CD4-positive, alpha-beta T cell treated with Interferon gamma for 1 hour (primary cell): Measurements from ENCODE around the gene POLR3K.

Experiments
- DNase-seq: peaks from one replicate; pipeline ENCODE4 v3.0.0-alpha.2; 2020

The POLR3K gene

DNA sequence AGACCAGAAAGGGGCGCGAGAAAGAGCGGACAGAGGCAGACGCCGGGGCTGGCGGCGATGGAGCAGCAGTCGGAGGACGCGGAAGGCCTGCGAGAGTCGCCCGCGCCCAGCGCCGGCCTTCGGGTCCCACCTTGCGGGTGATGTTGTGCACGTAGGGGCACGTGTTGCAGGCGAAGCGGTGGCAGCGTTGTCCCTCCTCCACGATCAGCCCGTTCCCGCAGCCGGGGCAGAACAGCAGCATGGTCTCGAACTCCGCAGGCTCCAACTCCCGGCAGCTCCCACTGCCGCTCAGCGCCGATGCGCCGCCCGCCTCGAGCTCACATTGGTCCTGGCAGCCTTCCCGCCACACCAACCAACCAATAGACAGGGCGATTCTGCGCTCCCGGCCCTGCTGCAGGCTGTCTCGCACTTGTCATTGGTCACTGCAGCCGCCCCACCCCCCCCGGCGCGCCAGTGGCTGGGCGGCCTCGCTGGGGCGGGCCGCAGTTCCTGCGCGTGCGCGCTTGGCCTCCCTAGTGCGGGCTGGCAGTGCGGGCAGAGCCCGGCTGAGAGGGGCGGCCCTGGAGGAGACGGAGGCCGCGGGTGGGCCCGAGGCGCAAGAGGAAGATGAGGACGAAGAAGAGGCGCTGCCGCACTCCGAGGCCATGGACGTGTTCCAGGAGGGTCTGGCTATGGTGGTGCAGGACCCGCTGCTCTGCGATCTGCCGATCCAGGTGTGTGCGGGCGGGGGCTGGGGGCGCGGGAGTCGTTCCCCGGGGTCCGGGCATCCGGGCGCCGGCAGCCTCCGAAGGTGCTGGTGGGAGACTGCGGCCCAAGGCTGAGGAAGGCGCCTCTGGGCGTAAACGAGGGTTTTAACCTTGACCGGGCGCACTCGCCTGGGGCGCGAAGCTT, at the start of gene POLR3K, which contains the start of gene SNRNP25:
Gene POLR3K (minus strand): TSS at position 263 of the 891 bp plus-strand sequence. CDS start 22 bp downstream, at position 241.
Gene SNRNP25 (plus strand): TSS at position 483 of the 891 bp plus-strand sequence. CDS start 189 bp downstream, at position 672.
- DNase-seq = peak; percentile 98

DNA sequence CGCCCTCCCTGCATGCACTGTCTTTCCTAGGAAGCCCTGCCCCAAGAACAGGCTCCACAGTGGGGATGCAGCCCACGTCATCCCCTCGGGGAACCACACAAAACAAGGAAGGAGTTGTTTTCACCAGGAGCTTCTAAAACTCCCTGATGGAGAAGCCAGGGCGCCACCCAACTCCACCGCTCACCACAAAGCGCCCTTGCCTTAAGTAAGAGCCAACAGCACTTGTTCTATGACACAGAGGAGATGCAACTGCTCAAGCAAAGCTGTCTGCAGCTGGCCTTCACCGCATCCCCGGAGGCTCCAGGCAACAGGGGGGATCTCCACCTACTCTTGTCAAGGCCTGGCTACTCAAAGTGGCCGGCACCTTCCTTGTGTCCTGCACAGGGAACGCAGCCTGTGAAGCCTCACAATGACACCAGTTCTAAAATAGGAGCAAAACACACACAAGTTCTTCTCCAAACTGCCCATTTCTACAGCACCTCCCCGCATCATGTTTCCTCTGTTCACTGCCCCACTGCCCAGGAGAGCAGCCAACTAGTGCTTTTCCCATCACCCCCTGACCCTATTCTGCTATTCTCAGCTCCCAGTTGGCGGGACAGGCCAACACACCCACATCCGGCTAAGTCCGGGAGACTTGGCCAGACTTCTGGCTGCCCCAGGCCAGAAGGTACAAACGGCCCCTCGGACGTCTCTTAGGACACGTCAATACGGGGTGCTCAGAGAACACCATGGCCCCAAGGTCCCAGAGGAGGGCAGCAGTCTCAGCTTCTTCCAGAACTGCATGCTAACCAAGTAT, 48.9 kb upstream of the POLR3K start:
- no peak for DNase-seq

DNA sequence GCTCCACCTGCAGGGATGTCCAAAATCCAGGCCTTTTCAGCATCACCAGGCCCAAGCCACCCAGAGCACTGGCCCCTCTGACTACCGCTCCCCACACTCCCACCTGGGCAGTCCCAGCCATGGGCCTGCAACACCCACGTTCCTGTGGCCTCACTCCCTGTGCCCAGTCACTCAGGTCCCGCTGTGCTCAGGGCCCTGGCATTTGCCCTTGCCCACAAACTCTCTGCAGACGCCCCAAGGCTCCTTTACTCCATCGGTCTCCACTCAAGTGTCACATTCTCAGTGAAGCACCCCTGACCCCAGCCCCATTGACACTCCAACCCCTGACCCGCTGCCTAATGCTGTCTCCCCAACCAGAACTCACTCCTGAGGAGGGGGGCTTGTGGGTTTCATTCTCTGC, 48.2 kb upstream of the POLR3K start:
- DNase-seq = no peak

DNA sequence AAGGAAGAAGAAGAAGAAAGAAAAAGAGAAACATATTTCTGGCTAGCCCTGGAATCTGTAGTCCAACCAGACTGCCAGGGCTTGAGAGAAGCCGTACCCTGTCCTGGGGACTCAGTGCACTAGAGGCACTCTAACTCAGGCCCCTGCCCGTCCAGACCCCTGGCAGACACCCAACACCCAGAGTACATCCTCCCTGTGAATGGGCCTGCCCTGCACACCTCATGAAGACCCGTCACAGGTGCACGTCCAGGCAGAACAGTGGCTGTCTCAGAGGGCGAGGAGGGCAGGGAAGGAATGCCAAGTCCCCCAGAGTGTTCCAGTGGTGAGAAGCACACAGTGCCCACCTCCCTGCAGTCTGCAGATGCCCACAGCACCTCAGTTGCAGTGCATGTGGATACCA, 47.6 kb upstream of the POLR3K start:
- no peak for DNase-seq

- DNase-seq = no peak
Observed at GRCh38 chr16:97822-98221, 44.4 kb upstream of the POLR3K start.

DNA sequence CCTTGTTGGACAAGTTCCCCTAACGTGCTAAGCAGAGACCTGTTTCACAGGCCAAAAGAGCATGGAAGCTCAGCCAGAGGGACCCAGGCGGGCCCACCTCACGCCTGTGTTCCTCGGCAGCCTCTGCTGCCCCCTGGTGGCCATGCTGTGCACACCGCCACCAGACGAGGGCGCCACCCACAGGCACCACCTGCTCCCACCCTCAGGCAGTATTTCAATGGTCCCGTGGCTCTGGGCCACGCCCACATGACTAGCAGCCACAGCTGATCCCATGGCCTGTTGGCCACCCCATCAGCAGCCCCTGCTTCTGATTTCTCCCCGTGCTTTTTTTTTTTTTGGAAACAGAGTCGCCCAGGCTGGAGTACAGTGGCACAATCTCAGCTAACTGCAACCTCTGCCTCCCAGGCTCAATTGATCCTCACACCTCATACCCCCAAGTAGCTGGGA, 43.5 kb upstream of the POLR3K start:
- peak; percentile 89 for DNase-seq

GRCh38 chr16:94918-95265, 41.5 kb upstream of the POLR3K start:
- no peak for DNase-seq

- DNase-seq = no peak
Observed at GRCh38 chr16:92431-93339, 39.3 kb upstream of the POLR3K start.

GRCh38 chr16:91484-91883, 38.1 kb upstream of the POLR3K start:
- no peak for DNase-seq

DNA sequence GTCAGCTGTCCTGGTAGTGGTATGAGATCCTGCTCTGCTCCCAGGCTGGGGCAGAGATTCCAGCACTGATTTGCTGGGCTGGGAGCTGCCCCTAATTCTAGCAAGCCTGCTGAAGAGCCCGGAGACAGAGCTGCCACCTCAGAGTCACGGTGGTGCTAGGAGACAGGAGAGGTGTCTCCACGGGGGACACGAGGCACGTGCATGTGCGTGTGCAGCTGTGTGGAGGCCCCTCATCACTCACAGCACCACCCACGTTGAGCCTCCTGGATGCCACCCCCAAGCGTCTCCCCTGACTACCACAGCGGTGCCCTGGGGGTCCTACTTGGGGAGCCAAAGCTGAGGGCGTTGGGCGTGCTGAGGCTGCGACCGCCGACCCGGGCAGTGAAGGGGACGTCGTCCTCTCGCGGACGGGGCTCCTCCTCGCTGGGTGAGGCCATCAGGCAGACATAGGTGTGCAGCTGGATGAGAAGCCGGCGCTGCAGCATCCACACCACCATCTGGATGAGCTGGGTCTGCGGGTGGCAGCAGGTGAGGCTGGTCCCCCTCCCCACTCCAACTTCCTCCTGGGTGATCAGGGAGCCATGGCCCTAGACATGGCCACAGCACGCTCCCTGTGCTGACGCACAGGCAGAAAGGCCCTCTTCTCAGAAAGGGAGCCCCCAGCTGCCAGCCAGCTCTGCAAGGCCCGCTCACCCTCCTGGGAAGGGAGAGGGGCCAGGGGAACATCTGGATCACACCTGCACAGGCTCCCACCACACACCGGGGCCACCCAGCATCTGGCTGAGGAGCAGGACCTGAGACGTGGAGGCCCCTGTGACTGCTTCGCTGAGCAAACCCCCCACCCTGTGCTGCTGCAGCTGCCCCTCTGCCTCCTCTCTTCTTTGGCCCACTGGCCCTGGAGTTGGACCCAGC, 36.2 kb upstream of the POLR3K start:
- DNase-seq = no peak

DNA sequence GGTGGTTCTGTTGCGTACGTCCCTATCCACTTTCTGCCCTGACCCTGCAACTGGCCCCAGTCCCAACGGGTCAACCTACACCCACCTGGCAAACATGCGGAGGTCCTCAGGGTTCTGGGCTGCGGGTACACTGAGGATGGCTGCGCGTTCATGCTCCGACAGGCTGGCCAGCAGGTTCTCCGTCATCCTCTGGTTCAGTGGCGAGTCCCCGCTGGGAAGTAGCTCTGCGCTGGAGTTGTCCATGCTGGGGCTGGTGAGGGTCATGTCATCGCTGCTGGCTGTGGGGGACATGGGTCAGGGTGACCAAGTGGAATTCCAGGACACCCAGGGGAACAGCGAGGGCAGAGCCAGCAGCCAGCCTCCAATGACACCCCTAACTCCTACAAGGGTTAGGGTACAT, 35.2 kb upstream of the POLR3K start:
- no peak for DNase-seq

DNA sequence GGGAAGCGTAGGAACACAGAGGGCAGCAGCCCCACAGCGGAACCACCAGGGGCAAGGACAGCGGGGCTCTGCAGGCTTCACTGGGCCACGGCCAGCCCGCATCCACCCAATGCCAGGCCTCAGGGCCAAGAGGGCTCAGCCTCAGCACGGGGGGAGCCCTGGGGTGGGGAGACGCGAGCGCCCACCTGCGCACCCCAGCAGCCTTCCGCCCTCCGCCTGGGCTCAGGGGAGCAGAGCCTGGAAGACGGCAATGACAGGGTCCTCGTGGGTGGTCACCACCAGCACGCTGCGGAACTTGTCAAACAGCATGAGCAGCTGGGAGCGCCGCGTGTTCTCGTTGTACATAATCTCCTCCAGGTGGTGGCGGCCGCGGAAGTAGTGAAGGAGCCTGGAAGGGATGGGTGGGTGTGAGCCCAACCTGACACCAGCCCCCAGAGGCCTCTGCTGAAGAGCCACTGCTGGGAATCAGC, 33.1 kb upstream of the POLR3K start:
- DNase-seq = no peak

DNA sequence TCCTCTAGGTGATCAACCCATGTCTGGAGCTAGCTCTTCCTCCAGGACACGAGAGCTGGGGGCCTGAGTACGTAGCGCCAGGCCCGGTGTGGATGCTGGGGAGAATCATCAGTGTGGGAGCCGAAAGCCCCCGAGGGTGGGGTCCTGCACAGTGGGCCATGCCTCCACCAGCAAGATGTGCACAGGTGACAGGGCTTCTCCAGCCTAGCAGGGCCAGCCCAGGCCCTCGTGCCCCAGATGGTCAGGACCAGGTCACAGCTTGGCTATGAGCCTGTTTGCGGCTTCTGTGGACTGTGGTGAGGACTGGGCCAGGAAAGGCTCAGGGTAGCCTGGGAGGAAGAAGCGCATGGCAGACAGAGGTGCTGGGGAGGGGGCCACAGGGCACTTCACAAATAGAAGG, 32.5 kb upstream of the POLR3K start:
- DNase-seq = no peak

DNA sequence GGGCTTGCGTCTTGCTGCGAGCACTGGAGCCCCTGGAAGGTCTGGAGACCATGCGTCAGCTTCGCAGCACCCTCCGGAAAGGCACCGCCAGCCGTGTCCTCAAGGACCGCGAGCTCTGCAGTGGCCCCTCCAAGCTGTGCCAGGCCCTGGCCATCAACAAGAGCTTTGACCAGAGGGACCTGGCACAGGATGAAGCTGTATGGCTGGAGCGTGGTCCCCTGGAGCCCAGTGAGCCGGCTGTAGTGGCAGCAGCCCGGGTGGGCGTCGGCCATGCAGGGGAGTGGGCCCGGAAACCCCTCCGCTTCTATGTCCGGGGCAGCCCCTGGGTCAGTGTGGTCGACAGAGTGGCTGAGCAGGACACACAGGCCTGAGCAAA, 32.0 kb upstream of the POLR3K start:
- no peak for DNase-seq

- DNase-seq = peak; percentile 38
Observed at GRCh38 chr16:84718-85406, 31.5 kb upstream of the POLR3K start.

DNA sequence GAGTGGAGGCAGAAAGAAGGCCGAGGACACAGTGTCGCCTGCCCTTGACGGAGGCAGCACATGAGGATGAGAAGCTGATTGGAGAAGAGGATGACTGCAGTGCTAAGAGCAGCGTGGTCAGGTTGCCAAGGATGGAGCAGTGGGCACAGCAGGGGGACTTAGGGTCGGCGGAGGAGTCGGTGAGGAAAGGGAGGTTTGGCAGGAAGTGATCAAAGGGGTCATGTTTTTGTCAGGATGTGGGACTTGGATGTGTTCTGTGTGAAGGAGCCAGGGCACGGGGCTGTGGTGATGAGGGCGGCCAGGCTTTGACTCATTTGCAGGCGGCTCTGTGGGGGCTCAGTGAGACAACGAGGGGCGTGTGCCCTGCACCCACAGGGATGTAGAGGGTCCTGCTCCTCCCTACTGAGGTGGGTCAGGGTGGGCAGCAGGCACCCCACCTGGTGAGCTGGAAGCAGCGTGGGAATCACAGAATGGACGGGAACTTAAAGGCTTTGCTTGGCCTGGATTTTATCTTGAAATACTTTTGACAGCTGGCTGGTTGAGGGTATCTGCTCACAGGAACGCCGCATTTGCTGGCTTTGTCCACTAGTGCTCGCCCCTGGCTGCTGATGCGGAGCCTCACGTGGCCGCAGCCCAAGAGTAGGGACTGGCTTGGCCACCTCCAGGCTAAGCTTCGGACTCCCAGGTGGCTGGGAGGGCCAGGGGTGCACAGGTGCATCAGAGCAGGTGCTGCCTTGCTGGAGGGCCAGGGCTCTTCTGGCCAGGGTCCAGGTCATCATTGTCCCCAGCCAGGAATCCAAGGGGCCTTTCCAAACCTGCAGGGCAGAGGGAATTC, 30.6 kb upstream of the POLR3K start:
- no peak for DNase-seq

- DNase-seq = no peak
Observed at GRCh38 chr16:83060-83603, 29.7 kb upstream of the POLR3K start.

DNA sequence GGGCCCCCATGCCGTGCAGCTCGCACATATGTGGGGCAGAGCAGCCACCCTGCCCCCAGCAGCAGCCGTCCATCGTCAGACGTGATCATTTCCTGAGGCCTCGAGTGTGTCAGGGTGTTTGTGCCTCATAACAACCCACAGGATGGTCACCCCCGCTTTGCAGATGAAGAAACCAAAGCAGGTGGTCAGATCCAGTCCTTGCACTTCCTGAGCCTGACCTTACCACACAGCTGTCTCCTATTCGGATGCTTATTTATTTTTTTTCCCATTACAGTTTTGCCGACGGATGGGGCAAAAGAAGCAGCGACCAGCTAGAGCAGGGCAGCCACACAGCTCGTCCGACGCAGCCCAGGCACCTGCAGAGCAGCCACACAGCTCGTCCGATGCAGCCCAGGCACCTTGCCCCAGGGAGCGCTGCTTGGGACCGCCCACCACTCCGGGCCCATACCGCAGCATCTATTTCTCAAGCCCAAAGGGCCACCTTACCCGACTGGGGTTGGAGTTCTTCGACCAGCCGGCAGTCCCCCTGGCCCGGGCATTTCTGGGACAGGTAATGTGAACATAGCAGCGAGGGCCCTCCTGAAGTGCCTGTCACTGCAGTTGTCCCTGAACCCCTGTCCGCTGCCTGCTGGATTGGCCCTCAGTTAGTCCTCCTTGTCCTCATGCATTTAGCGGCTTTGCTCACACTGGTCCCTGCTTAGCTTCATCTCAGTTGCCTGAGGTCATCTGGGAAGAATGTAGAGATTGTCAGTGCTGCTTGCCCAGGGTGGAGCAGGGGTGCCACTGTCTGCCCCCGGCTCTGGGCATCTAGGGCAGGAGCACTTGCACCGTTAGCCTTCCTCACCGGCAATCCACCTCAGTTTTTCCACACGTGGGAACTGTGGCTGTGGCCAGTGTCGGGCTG, 26.0 kb upstream of the POLR3K start:
- no peak for DNase-seq
